DND-41 (cell line): ENCODE results near the gene GPR27.

Experiments
- ATAC-seq: fragments of 200-7000 bp; cut with Tn5 transposase; 3 replicates; pipeline ENCODE4 v1.9.1; 2021; ENCODE audit warnings: low read depth; ENCODE audit not compliant: insufficient read depth
- DNase-seq: peaks from one replicate; pipeline ENCODE4 v3.0.0-alpha.2; 2020
- H2AFZ ChIP-seq: 2 replicates; pipeline ENCODE4 v1.6.0; 2012; ENCODE audit warnings: low read depth, low read length
- H3K27ac ChIP-seq: 2 replicates; pipeline ENCODE4 v1.5.1; 2012; ENCODE audit warnings: low read length, inconsistent platforms
- H3K27me3 ChIP-seq: fragments of 200-600 bp; sonication (generic); 2 replicates; pipeline ENCODE4 v1.6.0; 2012; ENCODE audit warnings: low read length, mild to moderate bottlenecking, inconsistent platforms; ENCODE audit not compliant: insufficient read depth, poor library complexity
- H3K36me3 ChIP-seq: 2 replicates; pipeline ENCODE4 v1.5.1; 2012; ENCODE audit warnings: low read length, inconsistent platforms; ENCODE audit not compliant: insufficient read depth
- H3K4me1 ChIP-seq: 2 replicates; pipeline ENCODE4 v1.5.1; 2012; ENCODE audit warnings: mild to moderate bottlenecking, low read length; ENCODE audit not compliant: insufficient read depth
- H3K4me2 ChIP-seq: 2 replicates; pipeline ENCODE4 v1.6.0; 2012; ENCODE audit warnings: mild to moderate bottlenecking, moderate library complexity, low read length, inconsistent platforms; ENCODE audit not compliant: insufficient read depth
- H3K4me3 ChIP-seq, 2 experiments: fragments of 200-600 bp in 1 of 2; shearing (Covaris generic) in 1 of 2; 2 replicates each; pipeline ENCODE4 v1.5.1; 2012 to 2016; ENCODE audit warnings: inconsistent platforms in 2 of 2, low read length in 2 of 2, mild to moderate bottlenecking in 2 of 2, low read depth in 1 of 2, moderate library complexity in 1 of 2
- H3K79me2 ChIP-seq: 2 replicates; pipeline ENCODE4 v1.6.0; 2012; ENCODE audit warnings: low read length, inconsistent platforms; ENCODE audit not compliant: insufficient read depth
- H3K9ac ChIP-seq: 2 replicates; pipeline ENCODE4 v1.6.0; 2012; ENCODE audit warnings: low read depth, mild to moderate bottlenecking, inconsistent platforms, low read length, moderate library complexity
- H3K9me3 ChIP-seq: 2 replicates; pipeline ENCODE4 v1.5.1; 2012; ENCODE audit warnings: low read length, moderate library complexity, mild to moderate bottlenecking, inconsistent platforms; ENCODE audit not compliant: insufficient read depth, severe bottlenecking
- H4K20me1 ChIP-seq: 2 replicates; pipeline ENCODE4 v1.6.0; 2012; ENCODE audit warnings: low read length; ENCODE audit not compliant: insufficient read depth
- EZH2 ChIP-seq: IDR thresholded peaks from 3 replicates; pipeline ENCODE4 v1.6.1; 2012; ENCODE audit warnings: borderline replicate concordance, low read depth, mild to moderate bottlenecking, moderate library complexity, low read length, inconsistent platforms; ENCODE audit not compliant: severe bottlenecking
- TF ChIP-seq, protein P1 (sequence below): IDR thresholded peaks from 2 replicates; pipeline ENCODE4 v1.5.1; 2012; ENCODE audit warnings: borderline replicate concordance, low read length, moderate library complexity, mild to moderate bottlenecking; ENCODE audit not compliant: poor library complexity, severe bottlenecking; ENCODE audit errors: extremely low read depth

Gene GPR27

DNA sequence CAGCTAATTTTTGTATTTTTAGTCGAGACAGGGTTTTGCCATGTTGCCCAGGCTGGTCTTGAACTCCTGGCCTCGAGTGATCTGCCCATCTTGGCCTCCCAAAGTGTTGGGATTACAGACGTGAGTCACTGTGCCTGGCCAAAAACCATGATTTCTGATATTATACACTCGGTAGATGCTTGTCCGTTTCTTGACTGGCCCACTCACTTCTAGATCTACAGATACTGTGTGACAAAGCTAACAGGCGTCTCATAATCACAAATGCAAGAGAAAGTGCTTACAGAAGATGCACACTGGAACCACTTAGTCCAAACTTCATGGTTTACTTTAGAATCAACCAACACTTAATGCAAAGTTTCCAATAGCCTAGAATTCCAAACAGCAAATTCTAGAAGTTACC is 22.9 kb downstream of the GPR27 start:
- TF ChIP-seq, protein P1, sequence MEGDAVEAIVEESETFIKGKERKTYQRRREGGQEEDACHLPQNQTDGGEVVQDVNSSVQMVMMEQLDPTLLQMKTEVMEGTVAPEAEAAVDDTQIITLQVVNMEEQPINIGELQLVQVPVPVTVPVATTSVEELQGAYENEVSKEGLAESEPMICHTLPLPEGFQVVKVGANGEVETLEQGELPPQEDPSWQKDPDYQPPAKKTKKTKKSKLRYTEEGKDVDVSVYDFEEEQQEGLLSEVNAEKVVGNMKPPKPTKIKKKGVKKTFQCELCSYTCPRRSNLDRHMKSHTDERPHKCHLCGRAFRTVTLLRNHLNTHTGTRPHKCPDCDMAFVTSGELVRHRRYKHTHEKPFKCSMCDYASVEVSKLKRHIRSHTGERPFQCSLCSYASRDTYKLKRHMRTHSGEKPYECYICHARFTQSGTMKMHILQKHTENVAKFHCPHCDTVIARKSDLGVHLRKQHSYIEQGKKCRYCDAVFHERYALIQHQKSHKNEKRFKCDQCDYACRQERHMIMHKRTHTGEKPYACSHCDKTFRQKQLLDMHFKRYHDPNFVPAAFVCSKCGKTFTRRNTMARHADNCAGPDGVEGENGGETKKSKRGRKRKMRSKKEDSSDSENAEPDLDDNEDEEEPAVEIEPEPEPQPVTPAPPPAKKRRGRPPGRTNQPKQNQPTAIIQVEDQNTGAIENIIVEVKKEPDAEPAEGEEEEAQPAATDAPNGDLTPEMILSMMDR = no peak
- no peak for TF ChIP-seq EZH2
- Histone ChIP-seq H3K27me3 (no peaks in the 10 kb centered on the region), H2AFZ (no peak overlapping the region), H3K4me1 (peaks cover 16% of the 10 kb centered on the region), H3K27ac (no peak overlapping the region), H3K9ac (no peak overlapping the region), H3K79me2 (no peaks in the 10 kb centered on the region), H3K4me2 (no peak overlapping the region), H3K4me3 (no peak overlapping the region), H4K20me1 (no peaks in the 10 kb centered on the region), H3K36me3 (no peaks in the 10 kb centered on the region), H3K9me3 (no peaks in the 10 kb centered on the region)
- DNase-seq (no peak), ATAC-seq (no peak)

DNA sequence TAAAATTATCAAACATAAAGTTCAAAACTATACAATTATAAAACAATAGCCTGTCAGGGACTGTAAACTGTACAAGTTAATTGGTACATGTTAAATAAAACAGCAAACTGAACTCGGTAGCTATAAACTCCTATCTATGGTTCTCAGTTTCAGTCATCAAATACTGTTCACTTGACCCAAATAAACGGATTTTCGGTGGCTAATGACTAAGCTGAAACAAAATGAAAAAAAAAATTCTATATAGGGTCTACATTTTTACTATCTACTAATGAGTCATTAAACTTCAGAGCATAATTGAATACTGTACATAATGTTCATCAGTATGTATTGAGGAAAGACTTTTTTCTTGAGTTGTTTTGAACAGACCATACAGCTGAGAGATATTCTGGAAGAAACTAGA is 24.7 kb downstream of the GPR27 start:
- Histone ChIP-seq H3K4me3 (no peak overlapping the region), H4K20me1 (no peaks in the 10 kb centered on the region), H3K27me3 (no peaks in the 10 kb centered on the region), H3K36me3 (no peaks in the 10 kb centered on the region), H3K9ac (no peak overlapping the region), H3K9me3 (no peaks in the 10 kb centered on the region), H3K79me2 (no peaks in the 10 kb centered on the region), H3K4me1 (peaks cover 16% of the 10 kb centered on the region), H3K27ac (no peak overlapping the region), H2AFZ (no peak overlapping the region), H3K4me2 (no peak overlapping the region)
- DNase-seq = no peak
- no peak for ATAC-seq
- TF ChIP-seq, protein P1 = no peak
- TF ChIP-seq EZH2 = no peak

DNA sequence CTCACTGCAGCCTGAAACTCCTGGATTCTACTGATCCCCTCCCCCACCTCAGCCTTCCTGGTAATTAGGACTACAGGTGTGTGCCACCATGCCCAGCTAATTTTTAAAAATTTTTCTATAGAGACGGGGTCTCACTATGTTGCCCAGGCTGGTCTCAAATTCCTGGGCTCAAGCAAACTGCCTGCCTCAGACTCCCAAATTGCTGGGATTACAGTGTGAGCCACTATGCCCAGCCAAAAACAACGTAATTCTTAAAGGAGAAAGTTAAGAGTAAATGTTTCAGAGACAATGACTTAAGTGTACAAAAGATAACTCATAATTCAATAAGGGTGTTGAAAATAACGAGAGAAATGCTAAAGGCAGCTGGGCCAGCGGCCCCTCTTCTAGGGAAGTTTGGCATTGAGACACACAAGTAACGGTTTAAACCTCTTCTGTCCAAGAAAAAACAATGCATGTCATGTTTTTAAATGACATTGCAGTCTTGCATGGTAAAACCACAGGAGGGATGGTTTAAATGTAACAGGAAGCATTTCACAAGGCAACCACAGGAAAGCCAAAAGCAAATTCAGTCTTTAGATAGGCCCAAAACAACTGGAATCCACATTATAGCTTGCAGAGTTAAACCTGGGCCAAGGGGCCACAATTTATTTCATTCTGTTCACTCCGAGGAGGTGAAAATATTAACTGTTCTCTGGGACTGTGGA is 26.2 kb downstream of the GPR27 start:
- no peaks in the 10 kb centered on the region for H3K79me2 ChIP-seq
- H3K4me1 ChIP-seq = peaks cover 16% of the 10 kb centered on the region
- no peak overlapping the region for H3K27ac ChIP-seq
- no peaks in the 10 kb centered on the region for H3K27me3 ChIP-seq
- DNase-seq (peak; percentile 15), ATAC-seq (peak; percentile 90)
- no peaks in the 10 kb centered on the region for H4K20me1 ChIP-seq
- no peak overlapping the region for H2AFZ ChIP-seq
- H3K9ac ChIP-seq = no peak overlapping the region
- no peak overlapping the region for H3K4me2 ChIP-seq
- no peaks in the 10 kb centered on the region for H3K9me3 ChIP-seq
- H3K36me3 ChIP-seq = no peaks in the 10 kb centered on the region
- no peak overlapping the region for H3K4me3 ChIP-seq
- TF ChIP-seq, protein P1 = no peak
- TF ChIP-seq EZH2 = no peak

DNA sequence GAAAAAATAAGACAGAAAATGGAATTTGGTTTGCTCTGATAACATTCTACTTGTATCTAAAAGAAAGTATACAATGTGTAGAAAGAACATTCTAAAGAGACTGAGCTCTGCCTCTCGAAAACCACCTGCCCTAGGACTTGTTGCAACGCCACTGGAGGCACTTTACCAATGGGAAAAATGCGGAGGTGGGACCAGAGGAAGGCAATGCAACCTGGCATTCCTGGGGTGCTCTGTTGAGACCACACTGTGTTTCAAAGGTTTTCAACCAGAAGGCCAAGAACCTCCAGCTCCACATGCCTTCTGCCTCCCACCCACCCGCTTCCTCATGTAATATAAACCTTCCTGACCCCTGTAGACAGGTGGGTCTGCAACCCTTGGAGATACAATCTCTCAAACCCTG is 26.8 kb downstream of the GPR27 start:
- Histone ChIP-seq H2AFZ (no peak overlapping the region), H3K4me2 (no peak overlapping the region), H4K20me1 (no peaks in the 10 kb centered on the region), H3K27ac (no peak overlapping the region), H3K4me3 (no peak overlapping the region), H3K9ac (no peak overlapping the region), H3K9me3 (no peaks in the 10 kb centered on the region), H3K4me1 (peaks cover 16% of the 10 kb centered on the region), H3K79me2 (no peaks in the 10 kb centered on the region), H3K27me3 (no peaks in the 10 kb centered on the region), H3K36me3 (no peaks in the 10 kb centered on the region)
- DNase-seq = no peak
- TF ChIP-seq EZH2 = no peak
- TF ChIP-seq, protein P1 = no peak
- no peak for ATAC-seq
